Sigmoid colon (tissue), 7 donors: Measurements from ENCODE around the gene NKPD1. TPM values are rescaled to one million over a fixed set of nuclear protein-coding genes. Genes with fewer than 3 reads are reported as not detected.

ENCODE experiments used
- DNase-seq: peaks from one replicate; pipeline ENCODE4 v3.0.0-alpha.2; 2019
- H3K27ac ChIP-seq, 4 donors: fragments of 200-600 bp; sonication (generic); one replicate each; pipeline ENCODE4 v1.5.1; 2016 to 2019; ENCODE audit warnings: mild to moderate bottlenecking in 1 of 4
- H3K27me3 ChIP-seq, 3 donors: fragments of 200-600 bp; sonication (generic); one replicate each; pipeline ENCODE4 v1.5.1; 2019; ENCODE audit warnings: mild to moderate bottlenecking in 1 of 3
- H3K36me3 ChIP-seq, 4 donors: fragments of 200-600 bp; sonication (generic); one replicate each; pipeline ENCODE4 v1.5.1; 2016 to 2019
- H3K4me1 ChIP-seq, 4 donors: fragments of 200-600 bp; sonication (generic); one replicate each; pipeline ENCODE4 v1.5.1; 2017 to 2019
- H3K4me3 ChIP-seq, 4 donors: fragments of 200-600 bp; sonication (generic); one replicate each; pipeline ENCODE4 v1.5.1; 2017 to 2019; ENCODE audit warnings: mild to moderate bottlenecking in 2 of 4, moderate library complexity in 1 of 4
- H3K9me3 ChIP-seq, 4 donors: fragments of 200-600 bp in 3 of 4; sonication (generic) in 3 of 4; one replicate each; pipeline versions ENCODE4 v1.5.1 to v1.6.1; 2013 to 2019
- CTCF ChIP-seq, 4 experiments: fragments of 450-650 bp in 3 of 4; fragments of 200-600 bp in 1 of 4; IDR thresholded peaks; one replicate each; pipeline ENCODE4 v1.5.1; 2016 to 2019; ENCODE audit warnings: antibody characterized with exemption in 4 of 4, mild to moderate bottlenecking in 3 of 4, moderate library complexity in 2 of 4
- EP300 ChIP-seq, 4 donors: sonication (generic); formaldehyde crosslinking; IDR thresholded peaks; one replicate each; pipeline ENCODE4 v1.6.1; 2017; ENCODE audit warnings: antibody characterized with exemption in 4 of 4
- POLR2A ChIP-seq, 2 donors: fragments of 450-650 bp; IDR thresholded peaks; one replicate each; pipeline ENCODE4 v1.6.1; 2016; ENCODE audit warnings: antibody characterized with exemption in 2 of 2, mild to moderate bottlenecking in 2 of 2, moderate library complexity in 2 of 2
- POLR2AphosphoS5 ChIP-seq, 4 donors: sonication (generic); formaldehyde crosslinking; IDR thresholded peaks; one replicate each; pipeline ENCODE4 v1.6.1; 2017; ENCODE audit warnings: antibody characterized with exemption in 4 of 4
- WGBS, 2 donors: extraction: QIAGEN DNeasy Blood & Tissue Kit; methylation state at CpG; one replicate each; pipeline ENCODE4 v1.1.7; 2013; 5-methylcytosine and 5-hydroxymethylcytosine counted together
- intact Hi-C: fragments of 100-400 bp; cut with DNase I; formaldehyde crosslinking; loops from one replicate; pipeline ENCODE4 v1.15.1; 2023
- polyA plus RNA-seq, 3 donors: library from polyadenylated mRNA; stranded (reverse); fragments of 200-250 nt; gene quantifications; one replicate each; pipeline ENCODE4 v1.2.3, GENCODE V29; 2013
- total RNA-seq, 4 donors: library from RNA; depleted of rRNA; stranded (reverse); fragments of >200 nt; gene quantifications; one replicate each; pipeline ENCODE4 v1.1.0, GENCODE V29; 2016
- donor health status: healthy with polysubstance abuse.
- donor health status: Bipolar disorder and iron deficiency.
- donor health status: healthy.

NKPD1 gene
- total and polyA plus RNA-seq, 7 donors: 0.12 to 0.83 TPM; not detected in 5

GRCh38 chr19:45142726-45143110 is 18.1 kb downstream of the NKPD1 start:
- no peaks in the 10 kb centered on the region for H3K9me3 ChIP-seq
- H3K27me3 ChIP-seq: no peaks in the 10 kb centered on the region
- intact Hi-C loops: no loop called here
- TF ChIP-seq POLR2AphosphoS5 (IDR thresholded peaks at IDR 0.05): no peak
- no peak for TF ChIP-seq POLR2A (IDR thresholded peaks at IDR 0.05)
- no peak for TF ChIP-seq CTCF (IDR thresholded peaks at IDR 0.05)
- no peak for TF ChIP-seq EP300 (IDR thresholded peaks at IDR 0.05)
- no peak overlapping the region for H3K27ac ChIP-seq
- H3K36me3 ChIP-seq: peaks cover 24 to 64% (median 37%) of the 10 kb centered on the region in 4 donors
- H3K4me1 ChIP-seq: peaks cover 0 to 5% (median 4%) of the 10 kb centered on the region in 4 donors
- 88 to 89% methylated on average over 9 of the region's 9 CpGs for WGBS, 2 donors
- no peak for DNase-seq
- H3K4me3 ChIP-seq: no peak overlapping the region

- H3K4me3 ChIP-seq: no peak overlapping the region
- H3K9me3 ChIP-seq: no peaks in the 10 kb centered on the region
- H3K4me1 ChIP-seq: peaks cover 0 to 11% (median 9%) of the 10 kb centered on the region in 4 donors
- TF ChIP-seq POLR2A (IDR thresholded peaks at IDR 0.05): no peak
- no peak for TF ChIP-seq POLR2AphosphoS5 (IDR thresholded peaks at IDR 0.05)
- TF ChIP-seq CTCF (IDR thresholded peaks at IDR 0.05): no peak
- TF ChIP-seq EP300 (IDR thresholded peaks at IDR 0.05): no peak
- no peaks in the 10 kb centered on the region for H3K27me3 ChIP-seq
- H3K36me3 ChIP-seq: peaks cover 24 to 64% (median 37%) of the 10 kb centered on the region in 4 donors
- H3K27ac ChIP-seq: no peak overlapping the region
- 93 to 95% methylated on average over 33 of the region's 33 CpGs for WGBS, 2 donors
- no peak for DNase-seq
- intact Hi-C loops: no loop called here
Observed at GRCh38 chr19:45142016-45142725, 18.6 kb downstream of the NKPD1 start.

GRCh38 chr19:45141203-45141900 is 19.4 kb downstream of the NKPD1 start:
- H3K4me3 ChIP-seq: no peak overlapping the region

GRCh38 chr19:45140533-45140932 is 20.2 kb downstream of the NKPD1 start:
- intact Hi-C loops: no loop called here
- no peaks in the 10 kb centered on the region for H3K9me3 ChIP-seq
- WGBS, 2 donors: 91 to 93% methylated on average over 11 of the region's 11 CpGs
- peaks cover 0 to 22% (median 21%) of the 10 kb centered on the region in 4 donors for H3K4me1 ChIP-seq
- H3K36me3 ChIP-seq: peaks cover 21 to 49% (median 31%) of the 10 kb centered on the region in 4 donors
- no peak overlapping the region for H3K27ac ChIP-seq
- no peaks in the 10 kb centered on the region for H3K27me3 ChIP-seq
- no peak for DNase-seq
- no peak for TF ChIP-seq CTCF (IDR thresholded peaks at IDR 0.05)
- H3K4me3 ChIP-seq: no peak overlapping the region

More at GRCh38 chr19:45141203-45141900, 19.4 kb downstream of the NKPD1 start:
- DNase-seq: no peak
- Histone ChIP-seq H3K27me3 (no peaks in the 10 kb centered on the region), H3K4me1 (peaks cover 0 to 19% (median 17%) of the 10 kb centered on the region in 4 donors), H3K27ac (no peak overlapping the region), H3K9me3 (no peaks in the 10 kb centered on the region), H3K36me3 (peaks cover 24 to 57% (median 35%) of the 10 kb centered on the region in 4 donors)
- intact Hi-C loops: no loop called here
- no peak for TF ChIP-seq POLR2A (IDR thresholded peaks at IDR 0.05)
- 94 to 96% methylated on average over 28 of the region's 28 CpGs for WGBS, 2 donors

- Histone ChIP-seq H3K4me1 (peaks cover 0 to 22% (median 21%) of the 10 kb centered on the region in 4 donors), H3K36me3 (peaks cover 17 to 45% (median 28%) of the 10 kb centered on the region in 4 donors), H3K9me3 (no peaks in the 10 kb centered on the region), H3K27me3 (no peaks in the 10 kb centered on the region), H3K4me3 (no peak overlapping the region), H3K27ac (no peak overlapping the region)
- intact Hi-C loops: no loop called here
- 92 to 95% methylated on average over 8 of the region's 8 CpGs for WGBS, 2 donors
- TF ChIP-seq POLR2A (IDR thresholded peaks at IDR 0.05): no peak
- TF ChIP-seq CTCF (IDR thresholded peaks at IDR 0.05): no peak
- no peak for TF ChIP-seq POLR2AphosphoS5 (IDR thresholded peaks at IDR 0.05)
- no peak for TF ChIP-seq EP300 (IDR thresholded peaks at IDR 0.05)
- DNase-seq: no peak
Observed at GRCh38 chr19:45140144-45140503, 20.7 kb downstream of the NKPD1 start.
